Stimulated activated CD8-positive, alpha-beta memory T cell treated with anti-CD3 and anti-CD28 coated beads, Interleukin-15, amount 100 ng/mL, for 4 hours (primary cell): Measurements from ENCODE around the gene CD99.

Source experiments
- DNase-seq, 2 donors: peaks; one replicate each; pipeline ENCODE4 v3.0.0-alpha.2; 2020; ENCODE audit warnings: low read depth in 2 of 2

Gene CD99

DNA sequence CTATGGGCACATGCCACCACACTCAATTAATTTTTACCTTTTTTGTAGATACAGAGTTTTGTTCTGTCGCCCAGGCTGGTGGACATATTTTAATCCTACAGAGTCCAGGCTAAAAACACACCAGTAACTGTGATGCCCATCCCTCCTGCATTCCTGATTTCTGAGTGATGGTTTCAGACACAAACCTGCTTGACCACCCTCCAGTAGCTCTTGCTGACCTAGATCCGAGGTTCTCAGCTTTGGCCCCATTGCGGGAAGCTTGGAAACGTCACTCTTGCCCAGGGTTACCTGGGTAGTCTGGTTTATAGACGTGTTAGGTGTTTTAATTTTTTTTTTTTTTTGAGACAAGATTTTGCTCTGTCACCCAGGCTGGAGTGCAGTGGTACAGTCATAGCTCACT, 7.5 kb downstream of the CD99 start:
- DNase-seq, result no peak

GRCh38 chrX:2699959-2700358, 8.9 kb downstream of the CD99 start:
- no peak for DNase-seq

- DNase-seq, result no peak
These were observed 9.6 kb downstream of the CD99 start for GRCh38 chrX:2700405-2701320.

- DNase-seq, result no peak
These were observed 10.5 kb downstream of the CD99 start for GRCh38 chrX:2701600-2701999.

DNA sequence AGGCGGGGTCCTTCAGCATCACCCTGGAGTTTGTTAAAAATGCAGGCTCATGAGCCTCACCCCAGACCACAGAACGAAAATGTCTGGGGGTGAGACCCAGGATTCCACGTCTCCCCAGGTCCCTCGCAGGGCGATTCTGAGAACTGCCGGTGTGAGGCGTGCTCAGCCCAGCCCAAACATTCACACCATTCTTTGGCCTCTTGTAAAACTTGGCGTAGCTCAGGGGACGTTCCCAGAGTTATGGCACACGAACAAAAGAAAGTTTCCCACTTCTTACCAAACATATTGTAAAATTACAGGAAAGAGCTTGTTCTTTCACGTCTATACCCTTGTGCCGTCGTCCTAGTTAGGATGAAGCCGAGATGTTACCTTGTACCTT, 12.9 kb downstream of the CD99 start:
- DNase-seq, result no peak

DNA sequence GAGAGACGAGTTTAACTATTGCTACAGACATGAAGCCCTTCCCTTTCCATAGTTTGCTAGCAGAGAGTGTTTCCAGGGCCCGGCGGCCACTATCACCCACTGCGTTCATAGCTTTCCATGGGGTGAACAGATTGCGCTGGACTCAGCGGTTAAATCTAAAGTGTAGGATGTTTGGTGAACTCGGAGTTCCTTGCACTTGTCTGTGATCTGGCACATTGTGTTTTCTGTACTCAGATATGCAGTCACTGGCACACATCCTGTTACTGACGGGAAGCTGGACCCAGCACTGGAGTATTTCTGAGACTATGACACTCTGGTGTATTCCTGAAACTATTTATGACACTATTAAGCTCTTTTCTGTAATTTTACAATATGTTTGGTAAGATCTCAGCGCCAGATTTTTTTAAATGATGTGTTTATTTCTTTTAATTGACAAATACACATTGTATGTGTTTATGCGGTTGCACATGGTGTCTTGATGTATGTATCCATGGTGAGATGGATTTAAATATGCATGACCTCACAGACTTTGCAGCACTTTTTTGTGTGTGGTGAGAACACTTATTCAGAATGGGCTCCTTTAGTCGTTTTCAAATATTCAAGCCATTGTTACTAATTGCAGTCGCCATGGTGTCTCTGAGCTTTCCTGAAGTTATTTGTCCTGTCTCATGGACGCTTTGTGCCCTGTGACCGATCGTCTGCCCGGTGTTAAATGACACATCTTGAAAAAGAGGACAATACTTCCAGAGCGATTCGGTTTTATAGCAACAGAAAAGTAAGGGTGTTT, 14.1 kb downstream of the CD99 start:
- DNase-seq, result no peak

GRCh38 chrX:2707334-2707760, 16.3 kb downstream of the CD99 start:
- peak; percentile 27 to 30 for DNase-seq

GRCh38 chrX:2708021-2708420, 16.9 kb downstream of the CD99 start:
- DNase-seq, result no peak

- no peak for DNase-seq
These were observed 17.6 kb downstream of the CD99 start for GRCh38 chrX:2708592-2709188.

GRCh38 chrX:2709556-2709955, 18.5 kb downstream of the CD99 start:
- no peak for DNase-seq

DNA sequence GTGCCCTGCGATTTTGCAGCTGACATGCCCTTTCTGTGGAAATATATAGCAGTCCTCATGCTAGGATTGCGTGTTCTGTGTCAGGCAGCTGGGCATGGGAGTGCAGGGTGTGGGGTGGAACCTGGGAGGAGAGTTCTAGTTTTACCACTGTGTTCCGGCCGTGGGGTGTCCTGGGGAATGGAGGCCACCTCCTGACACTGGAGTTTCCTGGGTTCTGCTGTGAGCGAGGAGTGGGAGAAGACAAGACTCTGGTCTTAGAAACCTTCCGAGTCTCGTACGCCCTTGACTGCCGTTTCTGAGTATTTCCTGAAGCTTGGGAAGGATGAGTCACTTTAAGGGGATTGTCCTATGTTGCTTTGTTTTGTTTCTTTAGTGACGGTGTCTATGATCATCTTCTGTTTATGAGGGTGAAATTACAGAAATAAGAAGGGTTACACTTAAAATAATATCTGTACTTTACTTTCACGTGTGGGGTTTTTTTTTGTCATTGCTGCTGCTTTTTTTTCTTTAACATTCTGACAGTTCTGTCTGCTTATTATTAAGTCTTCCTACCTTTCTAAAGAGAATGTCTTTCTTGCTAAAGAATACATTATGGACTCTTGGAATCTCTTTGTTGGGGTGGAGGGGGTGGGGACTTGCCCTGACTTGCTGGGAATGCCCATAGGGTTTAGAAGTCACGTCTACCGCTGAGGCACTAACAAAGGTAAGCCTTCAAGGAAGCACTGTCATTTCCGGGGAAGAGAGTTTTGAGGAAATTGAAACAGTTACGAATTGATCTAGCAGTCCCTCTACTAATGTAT, 19.1 kb downstream of the CD99 start:
- DNase-seq, result no peak

DNA sequence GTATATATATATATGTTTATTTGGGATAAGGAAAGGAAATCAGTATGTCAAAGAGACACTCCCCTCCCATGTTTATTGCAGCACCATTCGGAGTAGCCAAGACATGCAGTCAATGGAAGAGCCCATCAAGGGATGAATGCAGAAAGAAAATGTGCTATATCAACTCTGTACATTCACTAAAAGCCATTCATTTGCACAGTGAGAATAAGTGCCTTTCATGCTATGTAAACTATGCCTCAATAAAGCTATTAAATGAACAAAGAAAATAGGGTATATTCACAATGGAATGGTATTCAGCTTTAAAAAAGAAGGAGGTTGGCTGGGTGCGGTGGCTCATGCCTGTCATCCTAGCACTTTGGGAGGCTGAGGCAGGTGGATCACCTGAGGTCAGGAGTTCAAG, 20.3 kb downstream of the CD99 start:
- DNase-seq, result no peak

DNA sequence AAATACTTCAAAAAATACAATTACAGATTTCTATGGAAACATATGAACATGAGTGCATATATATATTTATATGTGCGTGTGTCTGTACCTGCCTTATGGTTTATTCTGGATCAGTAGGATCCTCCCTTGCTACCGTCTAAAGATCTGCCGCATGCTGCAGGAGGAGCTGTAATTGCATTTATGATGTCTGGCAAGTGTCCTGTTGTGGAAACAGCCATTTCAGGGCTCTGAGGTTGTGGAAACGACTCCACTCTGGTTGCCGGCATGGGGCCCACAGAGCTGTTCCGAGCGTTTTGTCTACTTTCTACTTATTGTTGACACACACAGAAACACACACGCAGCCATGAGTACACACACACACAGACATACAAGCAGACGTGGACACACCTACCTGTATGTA, 21.3 kb downstream of the CD99 start:
- no peak for DNase-seq

GRCh38 chrX:2712890-2713840, 22.1 kb downstream of the CD99 start:
- no peak for DNase-seq

- no peak for DNase-seq
These were observed 23.5 kb downstream of the CD99 start for GRCh38 chrX:2714551-2714950.

DNA sequence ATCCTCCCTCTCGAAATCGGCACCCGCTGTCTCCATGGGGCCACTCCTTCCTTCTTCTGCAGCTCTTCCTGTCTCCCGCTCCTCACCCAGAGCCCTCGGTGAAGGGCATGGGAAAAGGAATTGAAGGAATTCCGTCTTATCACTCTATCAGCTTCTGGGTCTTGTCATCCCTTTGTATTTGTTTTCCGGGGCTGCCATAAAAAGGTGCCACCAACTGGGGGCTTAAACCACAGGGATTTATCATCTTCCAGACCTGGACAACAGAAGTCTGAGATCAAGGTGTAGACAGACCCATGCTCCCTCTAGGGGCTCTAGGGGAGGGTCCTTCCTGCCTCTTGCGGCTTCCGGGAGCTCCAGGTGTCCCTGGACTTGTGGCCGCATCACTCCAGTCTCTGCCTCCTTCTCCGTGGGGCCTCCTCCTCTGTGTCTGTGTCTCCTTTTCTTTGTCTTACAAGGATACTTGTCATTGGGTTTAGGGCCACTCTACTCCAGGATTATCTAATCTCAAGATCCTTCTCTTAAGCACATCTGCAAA, 24.0 kb downstream of the CD99 start:
- no peak for DNase-seq

GRCh38 chrX:2717312-2717711, 26.2 kb downstream of the CD99 start:
- no peak for DNase-seq

GRCh38 chrX:2718821-2719220, 27.7 kb downstream of the CD99 start:
- DNase-seq, result no peak

DNA sequence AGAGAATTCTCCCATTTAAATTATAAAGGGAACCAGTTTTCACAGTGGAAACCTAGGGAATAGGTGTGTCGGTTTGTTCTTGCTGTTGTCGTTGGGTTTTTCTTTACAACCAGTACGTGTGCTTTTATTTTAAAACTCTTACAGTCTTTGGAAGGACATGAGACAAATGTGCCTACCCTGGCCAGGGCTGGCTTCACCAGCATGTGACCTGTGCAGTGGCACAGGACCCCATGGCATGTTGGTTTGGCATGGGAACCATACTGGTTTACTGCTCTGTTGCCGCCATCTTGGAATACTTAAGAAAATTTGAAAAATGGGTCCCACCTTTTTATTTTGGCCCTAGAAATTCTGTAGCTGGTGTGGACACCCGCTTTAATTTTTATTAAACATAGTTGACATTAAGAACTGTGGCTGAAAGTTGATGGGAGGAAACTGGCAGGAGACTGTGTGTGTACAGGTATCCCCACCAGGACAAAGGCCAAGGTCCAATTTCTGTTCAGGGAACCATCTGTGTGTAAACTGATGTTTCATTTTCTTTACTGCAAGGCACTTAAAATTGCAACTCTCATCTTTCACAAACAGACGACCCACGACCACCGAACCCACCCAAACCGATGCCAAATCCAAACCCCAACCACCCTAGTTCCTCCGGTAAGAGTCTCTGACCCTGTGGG, 28.8 kb downstream of the CD99 start:
- no peak for DNase-seq
